GM19468 (cell line): ENCODE measurements around the gene B9D2.
A peak's percentile ranks its signal among the peaks of the same experiment; 100 is the strongest.

ENCODE experiments used
- ATAC-seq: cut with Tn5 transposase; IDR thresholded peaks from one replicate; pipeline ENCODE4 v1.9.1; 2021; ENCODE audit warnings: mild to moderate bottlenecking, moderate library complexity, moderate number of reproducible peaks; ENCODE audit not compliant: unreplicated experiment; ENCODE audit errors: extremely low read depth

B9D2 gene

GRCh38 chr19:41330946-41331678 lies 32.8 kb downstream of the B9D2 start:
- ATAC-seq: no peak

GRCh38 chr19:41330481-41330880 lies 33.5 kb downstream of the B9D2 start:
- no peak for ATAC-seq

DNA sequence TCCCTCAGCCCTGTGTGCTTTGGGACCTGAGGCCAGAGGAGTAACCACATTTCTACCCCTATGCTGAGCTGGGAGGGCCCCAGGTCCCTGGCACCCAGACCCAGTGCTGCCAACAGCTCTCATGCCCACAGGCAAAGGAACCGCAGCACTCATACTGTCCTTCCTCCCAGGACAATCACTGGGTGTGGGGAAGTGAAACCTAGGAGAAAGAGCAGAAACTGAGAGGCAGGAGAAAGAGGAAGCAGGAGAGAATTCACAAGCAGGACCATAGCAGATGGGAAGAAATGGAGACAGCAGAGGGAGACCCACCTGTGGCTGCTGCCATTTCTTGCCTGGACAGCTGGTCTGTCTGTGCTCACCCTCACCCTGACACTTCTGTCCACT lies 35.1 kb downstream of the B9D2 start:
- ATAC-seq: no peak

DNA sequence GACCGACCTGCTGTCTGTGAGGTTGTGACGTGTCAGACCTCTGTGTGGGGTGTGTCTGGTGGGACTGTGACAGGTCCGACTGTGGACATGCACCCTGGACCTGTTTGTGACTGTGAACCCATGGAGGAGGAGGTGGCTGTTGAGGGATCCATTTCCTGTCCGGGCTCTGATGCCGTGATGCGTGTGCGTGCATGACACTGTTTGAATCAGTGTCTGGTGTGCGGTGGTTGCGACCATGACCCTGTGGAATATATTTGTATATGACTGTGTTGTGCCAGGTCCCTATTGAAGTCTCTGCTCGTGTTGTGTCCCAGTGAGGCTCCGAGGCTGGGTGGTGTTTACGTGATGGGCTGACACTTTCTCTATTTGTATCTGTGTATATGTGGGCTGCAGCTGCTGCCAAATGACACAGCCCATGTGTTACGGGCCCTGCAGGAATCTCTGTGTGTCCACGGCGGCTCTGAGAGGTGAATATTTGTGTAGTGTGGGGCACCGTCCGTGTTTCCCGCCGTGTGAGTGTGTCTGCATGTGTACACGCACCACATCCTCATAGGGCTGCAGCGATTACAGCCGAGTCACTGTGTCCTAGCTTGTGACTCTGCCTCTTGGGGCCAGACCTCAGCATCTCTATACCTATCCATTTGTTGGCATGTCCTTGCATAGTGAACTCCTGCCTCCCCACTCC lies 35.6 kb downstream of the B9D2 start:
- ATAC-seq: no peak

- peak; percentile 66 for ATAC-seq
These were observed 36.3 kb downstream of the B9D2 start for GRCh38 chr19:41327576-41328156.

- no peak for ATAC-seq
These were observed 36.8 kb downstream of the B9D2 start for GRCh38 chr19:41327076-41327575.

- no peak for ATAC-seq
These were observed 37.8 kb downstream of the B9D2 start for GRCh38 chr19:41325947-41326706.

- no peak for ATAC-seq
These were observed 38.4 kb downstream of the B9D2 start for GRCh38 chr19:41325640-41325946.

DNA sequence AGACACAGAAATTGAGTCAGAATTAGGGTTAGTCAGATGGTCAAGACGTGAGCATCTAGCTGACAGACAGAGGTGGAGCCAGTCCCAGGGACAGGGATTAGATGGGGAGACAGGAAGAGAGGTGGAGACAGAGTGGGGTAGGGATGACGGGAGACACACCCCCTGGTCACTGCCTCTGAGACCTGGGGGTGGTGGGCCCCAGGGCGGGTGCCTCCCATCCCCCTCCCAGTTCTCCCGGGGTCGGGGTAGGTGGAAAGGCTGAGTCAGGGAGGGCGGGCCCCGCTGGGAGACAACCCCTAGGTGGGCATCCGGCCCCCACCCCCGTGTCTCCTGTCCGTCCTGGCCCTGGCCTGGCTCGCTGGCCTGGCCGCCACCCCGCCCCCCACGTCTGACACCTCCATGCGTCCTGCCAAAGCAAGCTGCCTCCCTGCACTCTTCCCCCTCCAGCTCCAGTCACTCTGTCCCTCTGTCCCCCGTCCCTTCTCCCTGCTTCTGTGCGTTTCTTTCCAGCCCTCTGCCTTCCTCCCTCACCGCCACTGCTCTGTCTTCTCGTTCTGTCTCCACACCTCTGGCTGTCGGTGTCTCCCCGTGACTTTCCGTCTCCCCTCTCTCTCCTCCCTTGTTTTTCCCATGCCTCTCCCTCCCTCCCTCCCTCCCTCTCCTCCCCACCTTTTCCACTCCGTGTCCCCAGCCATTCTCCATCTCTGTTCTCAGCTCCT lies 38.9 kb downstream of the B9D2 start:
- no peak for ATAC-seq

DNA sequence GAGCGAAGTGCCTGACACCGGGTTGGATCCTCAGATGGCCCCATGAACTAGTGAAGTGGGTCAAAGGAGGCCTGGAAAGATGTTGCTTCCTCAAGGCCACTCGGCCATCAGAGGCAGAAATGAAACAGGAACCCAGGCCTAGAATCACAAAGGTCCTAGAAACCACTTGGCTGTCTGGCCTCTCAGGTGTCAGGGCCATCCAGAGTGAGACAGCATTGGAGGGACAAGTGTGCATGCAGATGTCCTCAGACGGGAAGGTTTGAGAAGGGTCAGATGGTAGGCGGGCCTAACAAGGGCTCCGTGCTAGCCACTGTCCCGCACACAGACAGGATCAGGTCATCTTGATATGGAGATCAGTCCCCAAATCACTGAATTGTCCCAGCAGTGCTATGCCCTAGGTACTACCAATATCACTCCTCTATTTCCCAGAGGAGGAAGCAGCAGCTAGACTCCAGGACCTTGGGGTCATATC lies 39.7 kb downstream of the B9D2 start:
- ATAC-seq: no peak

DNA sequence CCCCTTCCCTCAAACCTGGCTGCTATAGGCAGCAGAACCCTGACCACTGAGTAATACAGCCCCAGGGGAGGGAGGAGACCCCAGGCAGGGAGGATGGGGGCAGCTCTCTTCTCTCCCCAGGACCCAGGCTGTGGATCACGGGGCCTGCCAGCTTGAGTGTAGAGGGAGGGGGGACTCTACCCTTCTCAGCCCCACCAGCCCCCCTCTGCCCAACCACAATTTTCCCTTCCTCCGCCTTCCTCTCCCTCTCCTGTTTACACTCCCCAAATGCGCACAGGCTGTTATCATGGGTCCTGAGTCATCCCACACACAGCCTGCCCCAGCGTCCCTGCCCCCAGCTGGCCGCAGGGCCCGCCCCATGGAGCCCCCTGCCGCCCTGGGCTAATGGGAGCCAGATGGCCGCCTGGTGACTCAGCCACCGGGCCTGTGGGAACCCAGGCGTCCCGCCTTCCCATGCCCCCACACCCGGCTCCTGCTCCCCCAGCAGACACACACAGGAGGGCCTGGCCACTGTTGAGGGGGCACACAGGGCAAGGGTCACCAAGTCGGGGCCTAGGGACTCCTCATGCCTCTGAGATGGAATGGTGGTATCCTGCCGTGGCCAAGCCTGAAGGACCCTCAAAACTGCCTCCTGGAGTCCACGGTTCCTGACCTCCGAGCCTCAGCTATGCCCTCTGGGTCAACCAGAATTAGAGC lies 40.4 kb downstream of the B9D2 start:
- ATAC-seq: no peak

- no peak for ATAC-seq
These were observed 40.9 kb downstream of the B9D2 start for GRCh38 chr19:41323023-41323422.

DNA sequence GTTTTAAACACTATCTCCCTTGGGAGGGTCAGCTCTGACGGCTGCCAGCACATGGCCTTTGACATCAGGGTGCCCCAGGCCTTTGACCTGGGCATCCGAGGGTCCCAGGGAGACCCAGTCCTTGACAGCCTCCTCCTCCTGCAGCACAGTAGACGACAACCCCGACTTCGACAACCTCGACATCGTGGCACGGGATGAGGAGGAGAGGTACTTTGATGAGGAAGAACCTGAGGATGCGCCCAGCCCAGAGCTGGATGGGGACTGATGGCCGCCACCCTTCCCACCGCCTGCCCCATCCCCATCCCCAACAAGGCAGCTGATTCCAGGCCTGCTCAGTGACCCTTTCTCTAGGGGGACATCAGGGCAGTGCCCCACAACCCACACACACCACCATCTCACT lies 41.5 kb downstream of the B9D2 start:
- no peak for ATAC-seq

DNA sequence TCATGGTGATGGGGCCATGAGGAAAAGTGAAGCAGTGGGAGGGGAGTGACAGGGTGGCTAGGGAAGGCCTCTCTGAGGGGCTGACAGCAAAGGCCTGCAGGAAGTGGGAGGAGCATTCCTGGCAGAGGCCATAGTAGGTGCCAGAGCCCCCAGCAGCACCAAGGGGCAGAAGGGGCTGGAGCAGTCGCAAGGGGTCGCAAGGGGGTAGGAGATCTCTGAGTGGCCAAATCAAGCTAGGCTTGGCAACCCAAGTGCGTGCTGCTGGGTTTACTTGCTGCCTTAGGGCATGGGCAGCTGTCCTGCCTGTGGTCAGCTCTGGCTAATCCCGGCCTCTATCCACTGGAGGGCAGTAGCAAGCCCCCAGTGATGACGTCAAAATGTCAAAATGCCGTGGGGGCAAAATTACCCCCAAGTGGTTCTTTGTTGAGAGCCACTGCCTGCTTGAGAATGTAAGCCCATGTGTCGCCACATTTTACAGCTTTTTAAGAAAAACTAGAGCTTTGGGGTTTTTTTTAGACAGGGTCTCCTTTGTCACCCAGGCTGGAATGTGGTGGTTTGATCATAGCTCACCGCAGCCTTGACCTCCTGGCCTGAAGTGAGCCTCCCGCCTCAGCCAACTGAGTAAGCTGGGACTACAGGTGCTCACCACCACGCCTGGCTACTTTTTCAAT lies 42.2 kb downstream of the B9D2 start:
- no peak for ATAC-seq

DNA sequence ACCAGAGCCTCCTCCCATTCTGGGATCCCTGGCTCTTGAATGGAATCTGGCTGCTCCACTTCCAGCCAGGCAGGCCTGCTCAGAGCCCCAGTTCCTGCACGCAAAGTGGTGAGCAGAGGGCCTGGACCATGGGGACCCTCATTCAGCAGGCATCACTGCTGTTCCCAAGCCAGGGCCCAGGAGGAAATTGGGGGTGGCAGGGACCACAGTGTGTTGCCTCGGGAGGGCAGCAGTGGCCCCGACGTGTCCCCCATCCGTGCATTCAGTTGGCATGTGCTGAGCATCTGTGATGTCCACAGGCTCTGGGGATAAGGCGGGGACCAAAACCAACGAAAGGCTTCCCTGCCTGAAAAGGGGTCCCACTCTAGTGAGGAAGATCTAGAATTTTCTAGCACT lies 42.7 kb downstream of the B9D2 start:
- no peak for ATAC-seq

GRCh38 chr19:41320568-41320967 lies 43.4 kb downstream of the B9D2 start:
- no peak for ATAC-seq

DNA sequence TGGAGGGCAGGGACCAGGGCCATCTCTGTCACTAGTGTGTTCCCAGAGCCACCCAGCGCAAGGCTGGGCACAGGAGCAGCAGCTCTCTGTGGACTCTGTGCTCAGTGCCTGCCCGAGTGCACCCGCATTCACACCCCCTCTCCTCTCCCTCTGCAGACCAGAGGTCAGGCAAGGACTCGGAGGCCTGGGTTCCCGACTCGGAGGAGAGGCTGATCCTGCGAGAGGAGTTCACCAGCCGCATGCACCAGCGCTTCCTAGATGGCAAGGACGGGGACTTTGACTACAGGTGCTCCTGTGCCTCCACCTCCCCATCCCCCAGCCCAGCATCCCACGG lies 43.8 kb downstream of the B9D2 start:
- ATAC-seq: no peak

DNA sequence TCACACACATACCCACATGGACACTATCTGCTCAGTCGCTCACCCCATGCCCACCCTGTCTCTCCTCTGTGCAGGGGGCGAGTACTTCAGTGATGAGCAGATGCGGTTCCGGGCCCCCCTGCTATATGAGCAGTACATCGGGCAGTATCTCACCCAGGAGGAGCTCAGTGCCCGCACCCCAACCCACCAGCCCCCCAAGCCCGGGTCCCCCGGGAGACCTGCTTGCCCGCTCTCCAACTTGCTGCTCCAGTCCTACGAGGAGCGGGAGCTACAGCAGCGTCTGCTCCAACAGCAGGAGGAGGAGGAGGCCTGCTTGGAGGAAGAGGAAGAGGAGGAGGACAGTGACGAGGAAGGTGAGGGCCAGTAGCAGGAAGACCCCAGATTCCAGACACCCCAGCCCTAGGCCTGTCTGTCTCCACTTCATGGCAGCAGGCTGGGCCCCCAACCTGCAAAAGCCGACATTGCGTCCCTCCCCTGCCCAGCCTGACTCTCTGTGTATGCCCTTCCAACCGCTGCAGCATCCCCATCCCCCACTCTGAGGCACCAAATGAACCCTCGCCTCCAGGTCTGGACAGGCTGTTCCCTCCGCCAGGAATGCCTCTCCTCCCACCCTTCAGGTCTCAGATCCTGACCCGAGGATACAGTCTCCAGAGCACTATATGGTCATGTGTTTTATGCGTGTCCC lies 44.3 kb downstream of the B9D2 start:
- ATAC-seq: no peak
